Activated effector memory CD4-positive, alpha-beta T cell treated with Interleukin-2 at 50 U/mL for 16 hours (primary cell): ENCODE measurements around the gene MBNL1.
"Not testable (repeated sequence)": the region's sequence is repeated elsewhere in the genome, so short reads cannot be mapped to it uniquely, and the experiment has no call there.

ENCODE experiments used
- DNase-seq: peaks from one replicate; pipeline ENCODE4 v3.0.0-alpha.2; 2020

Gene MBNL1

DNA sequence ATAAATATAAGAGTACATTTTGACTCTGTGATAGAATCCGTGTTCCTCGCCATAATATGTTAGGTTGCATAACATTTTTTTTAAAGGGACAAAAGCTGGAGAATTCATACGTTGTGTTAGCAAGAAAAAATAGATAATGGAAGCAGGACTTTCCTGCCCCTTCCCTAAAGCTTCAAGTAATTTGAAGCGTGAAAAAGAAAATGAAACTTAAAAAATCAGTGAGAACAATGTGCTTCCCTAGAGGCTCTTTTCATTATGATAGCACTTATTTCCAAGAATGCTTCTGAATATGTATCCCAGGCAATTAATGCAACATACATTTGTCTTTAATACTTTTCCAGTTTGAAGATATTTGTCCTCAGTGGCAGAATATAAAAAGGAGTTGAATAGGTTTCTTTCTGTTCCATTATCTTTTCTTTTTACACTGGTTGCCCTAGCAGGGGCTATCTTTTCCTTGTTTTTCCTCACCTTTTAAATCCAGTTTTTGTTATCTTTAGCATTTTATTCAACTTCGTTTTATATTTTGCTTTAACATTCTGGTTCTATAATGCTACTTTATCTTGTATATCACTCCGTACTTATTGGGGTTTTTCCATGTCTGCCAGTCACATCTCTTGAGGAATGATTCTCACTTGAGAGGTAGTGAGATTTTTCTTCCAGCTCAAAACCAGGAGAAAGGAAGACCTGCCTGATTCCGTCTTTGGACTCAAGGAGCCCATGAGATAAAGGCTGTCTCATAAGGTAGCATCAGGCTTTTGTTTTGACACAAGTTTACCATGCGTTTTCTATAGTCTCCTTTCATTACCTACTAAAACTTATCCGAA lies 113.8 kb downstream of the MBNL1 start:
- DNase-seq: no peak

DNA sequence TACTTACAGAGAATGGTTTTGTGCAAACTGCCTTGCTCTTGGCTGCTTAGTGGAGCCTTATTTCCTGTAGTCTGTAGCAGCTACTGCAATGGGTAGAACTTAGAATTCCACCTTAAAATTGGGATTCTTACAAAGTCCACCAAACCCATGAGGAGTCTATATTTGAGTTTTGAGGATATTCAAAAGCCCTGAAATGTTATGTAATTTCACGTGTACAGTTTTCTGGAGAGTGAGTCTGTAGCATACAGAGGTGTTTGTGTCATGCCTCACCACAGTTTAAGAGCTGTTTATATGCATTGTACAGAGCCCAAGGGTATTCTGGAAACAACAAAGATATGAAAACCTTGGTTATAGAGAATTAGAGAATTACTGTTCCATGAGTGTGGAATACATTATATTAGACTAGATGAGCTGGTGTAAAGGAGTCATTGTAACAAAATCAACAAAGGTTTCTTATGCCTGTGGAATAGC lies 114.4 kb downstream of the MBNL1 start:
- no peak for DNase-seq

DNA sequence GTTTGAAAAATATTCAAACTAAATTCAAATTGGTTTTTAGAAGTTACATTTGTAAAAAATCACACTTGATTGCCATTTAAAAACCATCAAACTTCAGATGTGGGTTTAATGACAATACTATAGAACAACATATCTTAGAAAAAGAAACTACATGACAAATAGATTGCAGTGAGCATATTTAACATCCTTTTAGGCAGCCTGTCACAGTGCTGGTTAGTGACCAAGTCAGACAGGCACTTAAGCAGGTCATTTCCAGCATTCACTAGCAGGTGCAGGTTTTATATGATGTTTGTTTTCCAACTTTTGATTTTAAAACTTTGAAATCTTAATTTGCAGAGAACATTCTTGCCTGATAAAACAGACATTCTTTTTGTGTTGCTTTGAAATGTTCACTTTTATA lies 115.7 kb downstream of the MBNL1 start:
- no peak for DNase-seq

DNA sequence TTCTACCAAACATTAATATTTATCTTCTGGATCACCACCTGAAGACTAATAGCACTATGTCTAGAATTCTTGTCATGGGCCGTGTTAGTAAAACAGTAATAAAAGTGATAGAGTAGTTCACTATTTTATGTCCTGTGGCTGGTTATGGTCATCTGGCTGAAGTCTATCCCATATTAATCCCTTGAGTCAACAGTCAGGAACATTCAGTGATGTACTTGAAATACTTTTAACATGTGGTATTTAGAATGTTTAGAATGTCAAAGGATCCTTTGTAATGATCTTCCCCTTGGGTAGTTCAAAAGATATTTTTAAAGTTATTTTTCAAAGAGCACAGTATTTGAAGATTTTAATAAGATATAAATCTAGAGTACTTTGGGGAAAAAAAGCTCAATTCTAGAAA lies 117.0 kb downstream of the MBNL1 start:
- DNase-seq: no peak

DNA sequence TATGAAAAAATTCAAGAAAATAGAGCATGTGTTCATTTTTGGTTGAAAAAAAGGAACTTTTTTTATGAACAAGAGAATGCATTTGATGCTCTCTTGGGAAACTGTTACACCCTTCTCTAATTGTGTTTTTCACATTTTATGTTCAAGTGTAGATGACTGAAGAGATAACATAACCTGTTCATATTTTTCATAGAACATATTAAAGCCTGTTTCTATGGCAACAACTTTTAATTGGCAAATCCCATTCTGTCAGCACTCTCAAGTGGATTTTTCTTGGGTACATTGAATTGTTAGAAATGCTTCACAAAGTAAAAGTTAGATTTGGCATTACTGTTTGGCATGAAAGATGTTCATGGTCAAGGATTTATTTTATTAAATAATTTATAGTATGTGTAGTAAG lies 117.5 kb downstream of the MBNL1 start:
- DNase-seq: no peak

DNA sequence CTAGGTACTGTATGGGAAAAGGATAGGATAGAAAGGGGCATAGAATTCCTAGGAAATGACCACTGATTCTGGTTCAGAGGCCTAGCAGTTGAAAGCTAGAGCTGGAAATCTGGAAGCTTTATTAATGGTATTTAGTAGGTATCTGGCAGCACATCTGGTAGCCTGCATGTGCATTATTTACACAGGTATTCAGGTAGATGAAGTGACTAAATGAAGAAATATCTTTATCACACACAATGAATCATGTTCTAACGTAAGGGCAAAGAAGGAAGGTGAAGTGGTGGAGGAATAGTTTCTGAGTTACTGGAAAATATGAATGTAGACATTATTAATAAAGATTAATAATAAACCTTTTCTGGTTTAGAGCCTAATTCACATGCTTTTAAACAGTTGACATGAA lies 119.9 kb downstream of the MBNL1 start:
- DNase-seq: no peak

DNA sequence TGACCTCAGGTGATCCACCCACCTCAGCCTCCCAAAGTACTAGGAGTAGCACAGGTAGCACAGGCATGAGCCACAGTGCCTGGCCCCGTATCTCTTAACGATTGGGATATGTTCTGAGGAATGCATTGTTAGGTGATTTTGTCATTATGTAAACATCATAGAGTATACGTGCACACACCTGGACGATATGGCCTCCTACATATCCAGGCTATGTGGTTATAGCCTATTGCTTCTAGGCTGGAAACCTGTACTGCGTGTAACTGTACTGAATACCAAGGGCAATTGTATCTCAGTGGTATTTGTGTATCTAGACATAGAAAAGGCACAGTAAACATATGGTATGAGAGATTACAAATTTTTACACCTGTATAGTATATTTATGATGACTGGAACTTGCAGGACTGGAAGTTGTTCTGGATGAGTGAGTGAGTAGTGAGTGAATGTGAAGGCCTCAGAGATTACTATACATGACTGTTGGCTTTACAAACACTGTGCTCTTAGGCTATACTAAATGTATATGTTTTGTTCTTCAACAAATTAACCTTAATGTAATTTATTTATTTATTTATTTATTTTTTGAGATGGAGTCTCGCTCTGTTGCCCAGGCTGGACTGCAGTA lies 120.7 kb downstream of the MBNL1 start:
- no peak for DNase-seq

DNA sequence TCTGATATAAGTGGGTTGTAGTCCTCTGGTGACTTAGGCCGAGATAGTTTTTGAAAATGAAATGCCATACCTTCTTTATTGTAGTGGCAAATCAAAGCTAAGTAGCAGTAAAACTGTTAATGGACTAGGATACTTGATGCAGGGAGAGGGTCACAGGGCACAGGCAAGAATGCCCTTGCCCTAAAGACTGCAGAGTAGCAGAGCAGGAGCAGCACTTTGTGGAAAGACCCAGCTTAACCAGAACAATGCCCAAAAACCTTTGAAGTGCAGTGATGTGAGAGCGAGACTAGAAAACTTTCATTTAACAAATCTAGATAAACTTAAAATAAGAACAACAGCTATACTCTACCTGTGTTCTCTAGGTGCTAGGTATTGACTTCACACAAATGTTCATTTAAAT lies 121.9 kb downstream of the MBNL1 start:
- DNase-seq: no peak

DNA sequence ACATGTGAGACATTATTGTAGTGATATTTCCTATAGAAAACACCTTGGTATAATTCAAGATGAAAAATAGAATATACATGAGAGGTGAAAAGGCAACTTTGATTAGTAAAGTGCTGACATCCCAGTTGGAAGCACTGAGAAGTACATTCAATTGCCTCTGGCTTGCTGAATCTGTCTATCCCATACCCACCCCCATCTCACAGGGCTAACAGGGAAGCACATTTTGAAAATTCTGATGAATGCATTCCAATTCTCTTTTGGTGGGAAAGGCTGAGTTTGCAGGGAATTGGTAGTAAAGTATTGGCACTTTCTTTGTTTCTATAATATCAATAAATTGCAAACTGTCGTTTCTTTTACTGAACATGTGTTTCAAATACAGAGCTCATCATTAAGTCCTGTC lies 122.9 kb downstream of the MBNL1 start:
- DNase-seq: no peak

DNA sequence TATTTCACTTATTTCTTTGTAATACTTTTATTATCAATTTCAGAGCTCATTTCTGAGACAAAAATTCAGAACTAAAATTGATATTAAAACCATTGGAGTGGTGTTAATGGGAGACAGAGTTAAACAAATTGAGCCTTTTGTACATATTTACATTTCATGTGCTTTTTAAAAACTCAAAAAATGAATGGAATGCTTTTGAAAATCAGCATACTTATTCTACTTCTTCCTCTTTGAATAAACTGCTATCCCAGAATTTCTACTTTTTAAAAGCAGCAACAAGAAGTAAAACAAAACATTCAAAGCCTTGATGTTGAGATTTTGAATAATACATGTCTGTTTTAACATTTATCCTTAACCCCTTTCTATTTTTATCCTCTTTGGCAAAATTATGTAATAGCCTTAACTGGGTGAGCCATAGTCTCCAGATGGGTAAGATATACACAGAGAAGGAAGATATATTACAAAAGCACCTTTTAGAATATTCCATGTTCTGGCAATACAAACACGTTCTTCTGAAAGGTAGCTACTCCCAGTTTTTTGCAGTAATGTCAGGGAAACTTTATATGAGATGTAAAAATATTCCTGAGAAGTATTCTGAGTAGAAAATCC lies 123.6 kb downstream of the MBNL1 start:
- DNase-seq: no peak

DNA sequence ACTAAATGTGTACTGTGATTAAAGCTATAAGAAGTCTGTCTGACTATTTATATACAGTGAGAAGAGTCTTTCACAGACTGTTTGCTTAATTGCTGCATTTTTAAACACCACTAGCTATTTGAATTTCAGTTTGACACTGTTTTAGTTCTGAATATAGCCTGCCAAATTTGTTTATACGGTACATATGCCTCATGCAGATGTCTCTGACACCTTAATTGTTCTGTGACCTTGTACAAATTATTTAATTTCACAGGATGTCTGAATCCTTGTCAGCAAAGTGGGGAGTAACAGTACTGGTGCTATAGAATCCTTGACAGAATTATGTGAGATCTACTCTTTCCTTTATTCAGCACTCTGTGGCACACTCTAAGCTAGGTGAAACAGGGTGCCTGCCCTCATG lies 125.5 kb downstream of the MBNL1 start:
- no peak for DNase-seq

DNA sequence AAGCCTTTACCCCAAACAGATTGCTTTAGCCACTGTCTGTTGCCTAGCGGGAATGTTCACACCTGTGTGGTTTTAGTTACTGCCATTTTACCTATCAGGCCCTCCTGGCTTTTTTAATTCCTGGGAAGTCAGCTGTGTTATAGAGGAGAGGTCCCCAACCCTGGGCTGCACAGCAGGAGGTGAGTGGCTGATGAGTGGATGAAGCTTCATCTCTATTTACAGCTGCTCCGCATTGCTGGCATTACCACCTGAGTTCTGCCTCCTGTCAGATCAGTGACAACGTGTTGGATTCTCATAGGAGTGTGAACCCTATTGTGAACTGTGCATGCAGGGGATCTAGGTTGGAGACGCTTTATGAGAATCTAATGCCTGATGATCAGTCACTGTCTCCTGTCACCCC lies 127.0 kb downstream of the MBNL1 start:
- DNase-seq: no peak

DNA sequence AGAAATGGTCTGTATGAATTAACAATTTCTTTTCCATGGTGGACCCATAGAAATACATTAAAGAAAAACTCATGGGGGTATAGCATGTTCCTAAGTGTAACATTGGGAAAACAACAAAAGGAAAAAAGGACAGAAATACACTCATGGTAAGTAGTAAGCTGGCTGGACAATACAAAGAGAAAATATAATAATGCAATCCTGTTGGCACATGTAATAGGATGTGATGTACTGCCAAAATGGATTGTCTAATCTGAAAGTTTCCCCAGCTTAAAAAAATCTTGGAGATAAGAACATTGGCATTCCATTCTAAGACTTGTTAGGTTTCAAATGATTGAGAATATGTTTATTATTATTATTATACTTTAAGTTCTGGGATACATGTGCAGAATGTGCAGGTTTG lies 128.1 kb downstream of the MBNL1 start:
- no peak for DNase-seq

DNA sequence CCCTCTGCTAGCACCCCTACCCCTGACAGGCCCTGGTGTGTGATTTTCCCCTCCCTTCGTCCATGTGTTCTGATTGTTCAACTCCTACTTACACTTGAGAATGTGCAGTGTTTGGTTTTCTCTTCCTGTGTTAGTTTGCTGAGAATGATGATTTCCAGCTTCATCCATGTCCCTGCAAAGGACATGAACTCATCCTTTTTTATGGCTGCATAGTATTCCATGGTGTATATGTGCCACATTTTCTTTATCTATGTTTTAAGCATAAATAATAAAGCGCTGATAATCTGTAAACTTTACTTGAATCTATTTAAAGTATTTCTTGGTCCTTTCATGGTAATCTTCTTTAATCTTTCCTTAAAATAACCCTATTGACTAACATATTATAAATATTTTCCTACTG lies 128.6 kb downstream of the MBNL1 start:
- not testable (repeated sequence) for DNase-seq

DNA sequence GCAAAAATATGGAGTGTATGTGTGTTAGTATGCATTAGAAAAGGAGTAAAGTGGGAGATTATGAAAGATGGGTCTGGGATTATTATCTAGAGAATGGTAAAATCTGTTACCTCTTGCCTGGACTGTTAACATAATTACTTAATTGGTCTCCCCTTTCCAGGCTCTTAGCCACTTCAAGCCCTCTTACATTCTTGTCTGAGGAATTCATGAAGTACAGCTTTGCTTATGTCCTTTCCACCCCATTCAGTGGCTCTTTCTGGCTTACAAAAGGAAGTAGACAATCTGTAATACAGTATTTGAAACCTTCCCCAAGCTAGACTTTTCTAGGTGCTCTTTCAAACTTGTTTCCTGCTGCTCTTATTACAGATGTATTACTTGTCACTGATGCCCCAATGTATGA lies 129.8 kb downstream of the MBNL1 start:
- no peak for DNase-seq

DNA sequence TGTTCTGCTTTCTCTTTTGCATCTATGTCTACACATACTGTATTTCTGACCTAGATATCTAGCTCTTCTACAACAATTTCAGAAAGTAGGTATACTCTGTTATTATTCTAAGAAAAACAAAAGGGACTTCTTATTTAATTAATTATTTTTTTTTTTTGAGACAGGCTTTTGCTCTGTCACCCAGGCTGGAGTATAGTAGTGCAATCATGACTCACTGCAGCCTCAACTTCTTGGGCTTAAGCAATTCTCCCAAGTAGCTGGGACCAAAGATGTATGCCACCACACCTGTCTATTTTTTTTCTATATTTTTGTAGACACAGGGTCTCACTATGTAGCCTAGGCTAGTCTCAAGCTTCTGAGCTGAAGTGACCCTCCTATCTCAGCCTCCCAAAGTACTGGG lies 130.6 kb downstream of the MBNL1 start:
- no peak for DNase-seq

DNA sequence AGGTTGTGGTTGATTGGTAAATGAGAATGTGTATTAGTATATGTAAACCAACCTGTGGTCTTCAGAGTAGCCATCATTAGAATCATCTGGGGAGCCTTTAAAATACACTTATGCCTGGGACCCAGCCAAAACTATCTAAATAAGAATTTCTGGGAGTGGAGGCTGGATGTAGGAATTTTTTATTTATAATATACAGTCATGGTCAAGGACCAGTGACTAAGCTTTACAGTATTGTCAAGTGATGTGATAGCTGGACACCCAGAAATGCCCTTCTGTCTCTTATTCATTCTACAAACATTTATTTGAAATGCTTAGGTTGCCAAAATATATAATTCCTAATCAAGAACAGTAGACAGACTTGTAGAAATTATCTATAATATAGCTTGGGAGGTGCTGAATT lies 132.2 kb downstream of the MBNL1 start:
- DNase-seq: no peak

DNA sequence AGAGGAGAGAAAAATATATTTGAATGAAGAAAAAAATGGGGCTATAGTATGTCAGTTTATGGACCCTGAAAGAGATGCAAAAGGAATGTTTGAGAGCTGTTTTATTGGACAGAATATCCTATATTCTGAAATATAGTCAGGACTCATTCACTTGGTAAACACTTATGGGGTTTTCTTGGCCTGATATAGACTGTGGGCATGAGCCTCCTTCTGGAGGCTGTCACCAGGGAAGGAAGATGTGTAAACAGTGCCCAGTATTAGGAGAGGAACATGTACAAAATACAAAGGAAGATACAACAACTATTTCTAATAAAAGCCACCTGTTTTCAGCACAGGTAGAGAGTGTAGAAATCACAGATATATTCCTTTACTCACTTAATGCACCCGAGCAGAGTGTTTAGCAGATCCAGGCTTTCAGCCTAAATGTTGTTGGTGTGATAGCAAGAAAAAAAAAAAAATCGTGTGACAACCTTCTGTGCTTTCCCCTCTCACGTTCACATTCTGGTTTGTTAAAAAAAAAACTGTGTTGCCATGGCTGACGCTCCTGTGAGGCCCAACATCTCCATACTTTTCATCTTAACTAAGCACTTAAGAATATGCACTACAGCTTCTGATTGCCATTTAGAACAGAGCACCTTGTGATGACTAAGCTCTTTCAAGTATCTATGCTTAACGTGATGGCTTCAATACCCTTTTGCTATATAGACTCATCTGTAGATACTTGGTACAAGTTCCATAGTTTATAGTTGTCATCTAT lies 134.1 kb downstream of the MBNL1 start:
- no peak for DNase-seq

DNA sequence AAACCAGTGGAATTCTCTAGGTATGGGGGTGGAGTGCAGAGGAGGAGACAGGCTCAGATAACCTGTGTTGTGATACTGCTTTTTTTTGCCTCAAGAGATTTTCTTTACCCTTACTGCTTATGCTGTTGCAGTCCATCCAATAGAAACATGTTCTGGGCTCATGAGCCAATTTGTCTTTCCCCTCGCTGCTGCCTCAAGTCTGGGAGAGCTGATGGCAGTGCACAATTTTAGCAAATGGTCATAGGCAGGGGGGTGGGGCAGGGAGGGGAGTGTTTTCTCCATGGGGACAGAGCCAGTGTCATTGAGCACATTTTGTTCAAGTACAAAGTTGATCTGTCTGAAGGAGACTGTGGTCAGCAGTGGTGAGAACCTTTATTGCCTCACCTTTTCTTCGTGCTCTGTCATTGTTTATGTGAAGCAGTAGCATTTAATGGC lies 134.9 kb downstream of the MBNL1 start:
- no peak for DNase-seq

DNA sequence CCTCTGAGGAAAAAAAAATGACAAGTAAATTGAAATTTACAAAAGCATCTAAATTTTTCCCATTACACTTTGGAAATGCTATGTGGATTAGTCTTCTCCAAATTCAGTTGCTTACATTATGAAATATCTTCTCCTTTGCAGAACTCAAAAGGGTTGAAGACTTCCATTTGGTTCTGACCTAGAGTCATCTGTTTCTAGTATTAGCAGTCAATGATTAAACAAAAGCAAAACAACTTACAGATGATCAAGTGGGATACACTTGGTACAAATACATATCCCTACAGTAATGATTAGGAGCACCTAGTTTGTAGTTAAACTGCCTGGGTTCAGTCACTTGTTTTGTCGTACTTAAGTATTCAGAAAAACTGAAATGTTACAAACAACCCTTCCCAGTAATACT lies 136.2 kb downstream of the MBNL1 start:
- no peak for DNase-seq

DNA sequence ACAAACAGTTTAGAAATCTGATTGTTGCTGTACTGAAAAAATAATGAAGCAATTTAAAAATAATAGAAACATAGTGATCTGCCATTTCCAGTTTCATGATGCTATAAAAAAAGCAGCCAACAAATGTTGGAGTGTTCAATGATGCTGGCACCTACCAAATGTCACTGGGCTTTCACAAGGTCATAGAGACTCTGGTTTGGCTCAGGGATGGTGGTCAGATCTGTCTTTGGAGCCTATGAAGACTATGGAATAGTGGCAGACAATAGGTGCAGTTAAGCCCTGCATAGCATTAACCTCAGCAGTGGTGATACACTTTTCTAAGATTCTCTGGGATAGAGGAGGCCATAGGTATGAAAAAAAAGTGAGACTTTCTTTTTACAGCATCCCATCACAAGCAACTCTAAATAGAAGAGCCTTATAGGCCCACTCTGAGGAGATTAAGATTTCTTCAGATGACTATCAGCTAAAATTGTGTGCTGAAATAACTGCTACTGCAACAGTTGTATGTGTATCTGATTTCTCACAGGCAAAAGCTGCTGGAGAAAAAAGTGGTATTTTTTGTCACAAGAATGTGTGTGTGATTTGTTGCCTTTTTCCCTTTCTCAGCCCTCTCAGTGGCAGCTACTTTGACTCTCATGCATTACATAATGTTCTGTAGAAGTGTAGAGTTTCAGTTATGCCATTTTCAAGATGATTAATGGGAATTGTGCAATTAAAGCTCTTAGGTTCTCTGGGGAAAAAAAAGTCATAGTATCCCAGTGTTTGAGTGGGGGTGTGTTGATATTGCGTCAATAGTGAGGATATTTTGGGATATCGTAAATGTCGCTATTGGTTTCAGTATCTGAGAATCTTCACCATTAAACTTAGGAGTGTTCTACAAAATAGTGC lies 137.4 kb downstream of the MBNL1 start:
- DNase-seq: no peak

DNA sequence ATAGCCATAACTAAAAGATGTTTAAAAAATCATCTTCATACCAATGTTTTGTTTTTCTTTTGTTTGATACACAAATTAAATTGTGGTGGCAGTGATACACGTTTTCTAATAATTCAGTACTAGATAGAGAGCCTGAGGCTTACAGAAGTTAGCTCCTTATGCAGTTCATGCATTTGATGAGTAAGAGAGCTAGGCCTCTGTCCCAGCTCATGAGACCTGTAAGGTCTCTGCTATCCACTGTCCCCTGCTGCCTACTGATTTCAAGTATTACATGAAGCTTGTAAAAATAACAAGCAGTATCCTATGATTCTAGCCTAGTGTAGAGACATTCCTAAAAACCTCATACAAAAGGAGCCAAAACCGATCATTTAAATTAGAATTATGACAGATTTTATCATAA lies 144.5 kb downstream of the MBNL1 start:
- no peak for DNase-seq
